ENCODE results near the gene GLI3.
"Not testable (repeated sequence)": the region's sequence is repeated elsewhere in the genome, so short reads cannot be mapped to it uniquely, and the experiment has no call there.

Gene GLI3

GRCh38 chr7:42212541-42213090 lies 24.4 kb downstream of the GLI3 start:
- DNase-seq (ENCODE audit: low read depth, low spot score): no peak

GRCh38 chr7:42211938-42212337 lies 25.1 kb downstream of the GLI3 start:
- DNase-seq (ENCODE audit: low read depth, low spot score): no peak

- no peak for DNase-seq (ENCODE audit: low read depth, low spot score)
Measured at GRCh38 chr7:42210779-42211178, 26.2 kb downstream of the GLI3 start.

- no peak for DNase-seq (ENCODE audit: low read depth, low spot score)
Measured at GRCh38 chr7:42210333-42210732, 26.7 kb downstream of the GLI3 start.

- not testable (repeated sequence) for DNase-seq (ENCODE audit: low read depth, low spot score)
Measured at GRCh38 chr7:42209085-42209484, 27.9 kb downstream of the GLI3 start.

- no peak for DNase-seq (ENCODE audit: low read depth, low spot score)
Measured at GRCh38 chr7:42208572-42208971, 28.4 kb downstream of the GLI3 start.

- DNase-seq (ENCODE audit: low read depth, low spot score): no peak
Measured at GRCh38 chr7:42207420-42207819, 29.6 kb downstream of the GLI3 start.

GRCh38 chr7:42203336-42203735 lies 33.7 kb downstream of the GLI3 start:
- no peak for DNase-seq (ENCODE audit: low read depth, low spot score)

GRCh38 chr7:42202601-42203000 lies 34.4 kb downstream of the GLI3 start:
- DNase-seq (ENCODE audit: low read depth, low spot score): no peak

GRCh38 chr7:42198974-42199668 lies 37.9 kb downstream of the GLI3 start:
- no peak for DNase-seq (ENCODE audit: low read depth, low spot score)

GRCh38 chr7:42198296-42198695 lies 38.7 kb downstream of the GLI3 start:
- DNase-seq (ENCODE audit: low read depth, low spot score): no peak

- DNase-seq (ENCODE audit: low read depth, low spot score): no peak
Measured at GRCh38 chr7:42197451-42197850, 39.6 kb downstream of the GLI3 start.

GRCh38 chr7:42194238-42194637 lies 42.8 kb downstream of the GLI3 start:
- DNase-seq (ENCODE audit: low read depth, low spot score): no peak

GRCh38 chr7:42193471-42194129 lies 43.4 kb downstream of the GLI3 start:
- DNase-seq (ENCODE audit: low read depth, low spot score): no peak

GRCh38 chr7:42192851-42193461 lies 44.1 kb downstream of the GLI3 start:
- DNase-seq (ENCODE audit: low read depth, low spot score): no peak

- DNase-seq (ENCODE audit: low read depth, low spot score): no peak
Measured at GRCh38 chr7:42192066-42192465, 44.9 kb downstream of the GLI3 start.

- DNase-seq (ENCODE audit: low read depth, low spot score): no peak
Measured at GRCh38 chr7:42189535-42189934, 47.5 kb downstream of the GLI3 start.

GRCh38 chr7:42186151-42186550 lies 50.9 kb downstream of the GLI3 start:
- no peak for DNase-seq (ENCODE audit: low read depth, low spot score)

- no peak for DNase-seq (ENCODE audit: low read depth, low spot score)
Measured at GRCh38 chr7:42185726-42186125, 51.3 kb downstream of the GLI3 start.

GRCh38 chr7:42183547-42183946 lies 53.5 kb downstream of the GLI3 start:
- no peak for DNase-seq (ENCODE audit: low read depth, low spot score)

- DNase-seq (ENCODE audit: low read depth, low spot score): no peak
Measured at GRCh38 chr7:42181566-42181965, 55.4 kb downstream of the GLI3 start.

GRCh38 chr7:42180806-42181205 lies 56.2 kb downstream of the GLI3 start:
- no peak for DNase-seq (ENCODE audit: low read depth, low spot score)

- no peak for DNase-seq (ENCODE audit: low read depth, low spot score)
Measured at GRCh38 chr7:42176724-42177101, 60.3 kb downstream of the GLI3 start.
